ENCODE measurements around the gene PLA2G4E. TPM values are rescaled to one million over a fixed set of nuclear protein-coding genes. Genes with fewer than 3 reads are reported as not detected.

The PLA2G4E gene
- total RNA-seq, 1 experiment from 2014 or later: not detected

- Histone ChIP-seq H3K9me3 (ENCODE audit: low read length) (no peaks in the 10 kb centered on the region), H3K4me2 (ENCODE audit: low read length) (peak overlapping the region; percentile 60), H3F3A (ENCODE audit: low read length, unreplicated experiment) (no peaks in the 10 kb centered on the region), H3K79me2 (ENCODE audit: low read length) (peaks cover 92% of the 10 kb centered on the region), H3K9ac (ENCODE audit: low read length) (no peak overlapping the region), H2AFZ (ENCODE audit: low read length) (no peak overlapping the region), H4K20me1 (ENCODE audit: low read length) (peaks cover 33% of the 10 kb centered on the region), H3K9me2 (replicated peaks; ENCODE audit: low read length) (no peaks in the 10 kb centered on the region), H3K4me1 (ENCODE audit: insufficient read depth, low read length) (peaks cover 24% of the 10 kb centered on the region), H3K27me3 (ENCODE audit: low read length) (no peaks in the 10 kb centered on the region), H3K4me3 (ENCODE audit: low read length) (0 out of 2 replicates have a peak overlapping the region, but pooled peaks have one; percentile 1), H3K36me3 (ENCODE audit: low read depth, low read length) (peaks cover 6% of the 10 kb centered on the region; the same call in 1 of the 2 replicates), H3K27ac (ENCODE audit: low read length) (peak overlapping the region; percentile 57)
- intact Hi-C loops (cut with micrococcal nuclease): loop anchor here (1.0 kb wide), 1 partner anchor 14 kb away; no protein-coding TSS in a partner anchor
- ATAC-seq (peak; percentile 72), DNase-seq (peak; percentile 48)
- ChIA-PET CTCF (interaction anchor here (1.0 kb wide), 1 partner anchor 124 kb away, joined by 3 read pairs; no protein-coding TSS in a partner anchor), POLR2A (ENCODE audit: unreplicated experiment) (no interaction called here)
- TF ChIP-seq EZH2phosphoT487 (IDR thresholded peaks at IDR 0.05; ENCODE audit: borderline replicate concordance, low read length) (no peak), EZH2 (IDR thresholded peaks at IDR 0.05; ENCODE audit: low read length, unreplicated experiment) (no peak), CTCF (conservative IDR thresholded peaks at IDR 0.05; ENCODE audit: low read depth, low read length) (no peak)
- BruUV-seq (replicated peaks): TSS peak; percentile 16
These were observed 59.8 kb downstream of the PLA2G4E start for GRCh38 chr15:41961001-41961518.

- Histone ChIP-seq H3K79me2 (ENCODE audit: low read length) (peaks cover 85% of the 10 kb centered on the region), H3K4me3 (ENCODE audit: low read length) (no peak overlapping the region), H3K27ac (ENCODE audit: low read length) (no peak overlapping the region), H3K9me2 (replicated peaks; ENCODE audit: low read length) (no peaks in the 10 kb centered on the region), H3K36me3 (ENCODE audit: low read depth, low read length) (peaks cover 15% of the 10 kb centered on the region; the same call in 1 of the 2 replicates), H2AFZ (ENCODE audit: low read length) (no peak overlapping the region), H3K9me3 (ENCODE audit: low read length) (no peaks in the 10 kb centered on the region), H3K4me2 (ENCODE audit: low read length) (no peak overlapping the region), H3F3A (ENCODE audit: low read length, unreplicated experiment) (no peaks in the 10 kb centered on the region), H3K4me1 (ENCODE audit: insufficient read depth, low read length) (peaks cover 24% of the 10 kb centered on the region), H3K9ac (ENCODE audit: low read length) (no peak overlapping the region), H4K20me1 (ENCODE audit: low read length) (peaks cover 42% of the 10 kb centered on the region), H3K27me3 (ENCODE audit: low read length) (no peaks in the 10 kb centered on the region)
- POLR2A ChIA-PET (ENCODE audit: unreplicated experiment): no interaction called here
- DNase-seq: no peak
- no peak for ATAC-seq
- BruUV-seq (replicated peaks): no TSS peak
- no peak for TF ChIP-seq EZH2phosphoT487 (IDR thresholded peaks at IDR 0.05; ENCODE audit: borderline replicate concordance, low read length)
- no peak for TF ChIP-seq CTCF (conservative IDR thresholded peaks at IDR 0.05; ENCODE audit: low read depth, low read length)
- no peak for TF ChIP-seq EZH2 (IDR thresholded peaks at IDR 0.05; ENCODE audit: low read length, unreplicated experiment)
- CTCF ChIA-PET: no interaction called here
- intact Hi-C loops (cut with micrococcal nuclease): no loop called here
These were observed 62.8 kb downstream of the PLA2G4E start for GRCh38 chr15:41958002-41958420.
